ENCODE measurements around the gene CATSPERD. TPM values are rescaled to one million over a fixed set of nuclear protein-coding genes. Genes with fewer than 3 reads are reported as not detected.

Gene CATSPERD
- total RNA-seq, 1 experiment from 2014 or later: not detected

GRCh38 chr19:5684694-5685430 is 35.6 kb upstream of the CATSPERD start:
- DNase-seq: no peak
- peaks cover 9% of the 10 kb centered on the region for H3K27me3 Mint-ChIP-seq (ENCODE audit: unreplicated experiment)
- CTCF ChIA-PET: no interaction called here
- H3K9me3 Mint-ChIP-seq (ENCODE audit: low read depth, unreplicated experiment): no peaks in the 10 kb centered on the region
- peaks cover 50% of the 10 kb centered on the region for H3K36me3 Mint-ChIP-seq (ENCODE audit: insufficient read depth, unreplicated experiment)
- peaks cover 11% of the 10 kb centered on the region for H3K4me1 Mint-ChIP-seq (ENCODE audit: low read depth, unreplicated experiment)
- no peak overlapping the region for H3K4me3 Mint-ChIP-seq (ENCODE audit: low read depth, unreplicated experiment)
- no peak for TF ChIP-seq CTCF (IDR thresholded peaks at IDR 0.05; ENCODE audit: unreplicated experiment)
- H3K27ac Mint-ChIP-seq (ENCODE audit: unreplicated experiment): no peak overlapping the region
- no TSS peak for BruUV-seq (replicated peaks)
- intact Hi-C loops (cut with micrococcal nuclease; ENCODE audit: unreplicated experiment): no loop called here

GRCh38 chr19:5686326-5686646 is 34.2 kb upstream of the CATSPERD start:
- DNase-seq: no peak
- BruUV-seq (replicated peaks): no TSS peak
- H3K36me3 Mint-ChIP-seq (ENCODE audit: insufficient read depth, unreplicated experiment): peaks cover 52% of the 10 kb centered on the region
- H3K27ac Mint-ChIP-seq (ENCODE audit: unreplicated experiment): no peak overlapping the region
- H3K9me3 Mint-ChIP-seq (ENCODE audit: low read depth, unreplicated experiment): no peaks in the 10 kb centered on the region
- peak overlapping the region; percentile 63 for H3K4me3 Mint-ChIP-seq (ENCODE audit: low read depth, unreplicated experiment)
- intact Hi-C loops (cut with micrococcal nuclease; ENCODE audit: unreplicated experiment): no loop called here
- peaks cover 4% of the 10 kb centered on the region for H3K27me3 Mint-ChIP-seq (ENCODE audit: unreplicated experiment)
- TF ChIP-seq CTCF (IDR thresholded peaks at IDR 0.05; ENCODE audit: unreplicated experiment): no peak
- CTCF ChIA-PET: no interaction called here
- peaks cover 6% of the 10 kb centered on the region for H3K4me1 Mint-ChIP-seq (ENCODE audit: low read depth, unreplicated experiment)

- BruUV-seq (replicated peaks): no TSS peak
- H3K27ac Mint-ChIP-seq (ENCODE audit: unreplicated experiment): no peak overlapping the region
- CTCF ChIA-PET: interaction anchor here (0.7 kb wide), 1 partner anchor 260 kb away, joined by 11 read pairs; no protein-coding TSS in a partner anchor
Observed at GRCh38 chr19:5686647-5687359, 33.6 kb upstream of the CATSPERD start.

More at GRCh38 chr19:5686647-5687359, 33.6 kb upstream of the CATSPERD start:
- peak; percentile 41 for TF ChIP-seq CTCF (IDR thresholded peaks at IDR 0.05; ENCODE audit: unreplicated experiment)
- Mint-ChIP-seq H3K4me1 (ENCODE audit: low read depth, unreplicated experiment) (peaks cover 1% of the 10 kb centered on the region), H3K27me3 (ENCODE audit: unreplicated experiment) (no peaks in the 10 kb centered on the region), H3K4me3 (ENCODE audit: low read depth, unreplicated experiment) (peak overlapping the region; percentile 63), H3K9me3 (ENCODE audit: low read depth, unreplicated experiment) (no peaks in the 10 kb centered on the region), H3K36me3 (ENCODE audit: insufficient read depth, unreplicated experiment) (peaks cover 52% of the 10 kb centered on the region)
- intact Hi-C loops (cut with micrococcal nuclease; ENCODE audit: unreplicated experiment): no loop called here
- DNase-seq: peak; percentile 97

Measured in Calu3 (cell line).